GM12878 (cell line): ENCODE data around the gene SOX18. TPM values are rescaled to one million over a fixed set of nuclear protein-coding genes. Genes with fewer than 3 reads are reported as not detected.

Experiments
- ATAC-seq: fragments of 200-7000 bp; cut with Tn5 transposase; 3 replicates; pipeline ENCODE4 v1.9.1; 2020; ENCODE audit warnings: mild to moderate bottlenecking, moderate library complexity
- BruUV-seq: library from RNA; stranded (reverse); fragments of 400-500 nt; replicated peaks from 2 replicates; lab custom pipeline; 2021; lab: Mats Ljungman, UMichigan
- CTCF ChIA-PET: fragments of 300-600 bp; sonication (Branson Sonifier 250); formaldehyde crosslinking; extraction: SDS; loops from one replicate; lab custom pipeline; 2021; ENCODE audit warnings: inconsistent platforms; lab: Yijun Ruan, JAX
- POLR2A ChIA-PET: fragments of 350-600 bp; formaldehyde crosslinking; extraction: SDS; loops from one replicate; lab custom pipeline; 2021; ENCODE audit warnings: inconsistent platforms; lab: Charles Lee
- RAD21 ChIA-PET: fragments of 300-600 bp; sonication (Branson Sonifier 250); formaldehyde crosslinking; loops from one replicate; lab custom pipeline; 2023; ENCODE audit warnings: antibody characterized with exemption; ENCODE audit not compliant: unreplicated experiment; lab: Charles Lee
- SMC1A ChIA-PET: fragments of 300-600 bp; sonication (Branson Sonifier 250); formaldehyde crosslinking; loops from one replicate; lab custom pipeline; 2023; ENCODE audit not compliant: unreplicated experiment, uncharacterized antibody; lab: Charles Lee
- DNase-seq: peaks from one replicate; pipeline ENCODE4 v3.0.0-alpha.2; 2011; ENCODE audit warnings: low read depth, low spot score
- FAIRE-seq: peaks from 3 replicates; lab custom pipeline; 2011; peaks lifted over from hg19 to GRCh38; lab: Jason Lieb, UNC
- H2AFZ ChIP-seq: 2 replicates; pipeline ENCODE4 v1.6.0; 2011; ENCODE audit warnings: low read depth, low read length, control low read depth; ENCODE audit not compliant: control insufficient read depth
- H3K27ac ChIP-seq: 2 replicates; pipeline ENCODE4 v1.5.1; 2011; ENCODE audit warnings: control low read depth; ENCODE audit not compliant: control insufficient read depth, insufficient read depth
- H3K27me3 ChIP-seq, 2 experiments: replicated peaks in 1 of 2; 2 replicates each; pipeline versions ENCODE4 v1.6.0 to v1.6.1; 2011; ENCODE audit warnings: low read length in 1 of 2; ENCODE audit not compliant: control insufficient read depth in 2 of 2, insufficient read depth in 2 of 2
- H3K36me3 ChIP-seq, 2 experiments: 2 replicates each; pipeline ENCODE4 v1.5.1; 2011; ENCODE audit warnings: low read length in 1 of 2; ENCODE audit not compliant: control insufficient read depth in 2 of 2, insufficient read depth in 2 of 2
- H3K4me1 ChIP-seq: 2 replicates; pipeline ENCODE4 v1.6.1; 2011; ENCODE audit warnings: mild to moderate bottlenecking, low read length, moderate library complexity, mixed read lengths; ENCODE audit not compliant: control insufficient read depth, insufficient read depth
- H3K4me2 ChIP-seq: 2 replicates; pipeline ENCODE4 v1.6.0; 2011; ENCODE audit warnings: control low read depth; ENCODE audit not compliant: control insufficient read depth, insufficient read depth
- H3K4me3 ChIP-seq: fragments of 200-600 bp; sonication (generic); 2 replicates; pipeline ENCODE4 v1.5.1; 2016
- H3K79me2 ChIP-seq: 2 replicates; pipeline ENCODE4 v1.6.0; 2011; ENCODE audit warnings: low read length; ENCODE audit not compliant: control insufficient read depth, insufficient read depth
- H3K9ac ChIP-seq: 2 replicates; pipeline ENCODE4 v1.8.0; 2011; ENCODE audit warnings: low read length, control low read depth, mixed read lengths; ENCODE audit not compliant: control insufficient read depth, insufficient read depth
- H3K9me3 ChIP-seq: replicated peaks from 3 replicates; pipeline ENCODE4 v1.5.1; 2011; ENCODE audit warnings: mild to moderate bottlenecking, low read length; ENCODE audit not compliant: control insufficient read depth, insufficient read depth
- H4K20me1 ChIP-seq: 2 replicates; pipeline ENCODE4 v1.6.0; 2011; ENCODE audit not compliant: control insufficient read depth, insufficient read depth
- HDAC6 ChIP-seq: fragments of 200-600 bp; sonication (generic); IDR thresholded peaks from one replicate; pipeline ENCODE4 v1.8.0; 2017; ENCODE audit warnings: antibody characterized with exemption; ENCODE audit not compliant: unreplicated experiment
- POLR2A ChIP-seq: IDR thresholded peaks from 2 replicates; pipeline ENCODE4 v1.6.1; 2011; ENCODE audit warnings: low read depth, mild to moderate bottlenecking, low read length
- POLR2AphosphoS2 ChIP-seq: IDR thresholded peaks from 2 replicates; pipeline ENCODE4 v1.6.1; 2011; ENCODE audit warnings: low read depth, mild to moderate bottlenecking, low read length, improper control_type of control experiment, moderate library complexity
- SP1 ChIP-seq: IDR thresholded peaks from one replicate; pipeline ENCODE4 v1.6.1; 2011; ENCODE audit warnings: low read depth, low read length
- TCF7 ChIP-seq: IDR thresholded peaks from 2 replicates; pipeline ENCODE4 v1.6.1; 2014; ENCODE audit warnings: antibody characterized with exemption, borderline replicate concordance
- WGBS: methylation state at CpG from one replicate; pipeline ENCODE4 v1.1.6; 2016; ENCODE audit warnings: low lambda C conversion rate; ENCODE audit not compliant: insufficient replicate concordance, insufficient coverage; ENCODE audit errors: missing lambda C conversion rate; 5-methylcytosine and 5-hydroxymethylcytosine counted together
- in situ Hi-C: fragments of 300-500 bp; cut with MboI; formaldehyde crosslinking; loops from 9 replicates; pipeline ENCODE4 v1.14.3; 2018; ENCODE audit warnings: mixed read lengths
- intact Hi-C: fragments of 100-400 bp; cut with micrococcal nuclease; formaldehyde crosslinking; loops from one replicate; pipeline ENCODE4 v1.14.2; 2022; ENCODE audit not compliant: unreplicated experiment
- polyA plus RNA-seq, 11 experiments: library from polyadenylated mRNA; depleted of rRNA in 4 of 11; unstranded in 6 of 11; stranded (reverse) in 5 of 11; fragments of >200 nt; fragmentation: Nextera tagmentation in 4 of 11; fragmentation: Illumina TruSeq in 1 of 11; extraction: Ambion mirVana in 4 of 11; extraction: Trizol in 1 of 11; gene quantifications; 1 replicate in 1 of 11; 2 replicates in 10 of 11; pipeline versions ENCODE4 v1.2.1 to v1.2.3, GENCODE V29; 2011 to 2016; ENCODE audit warnings: inconsistent platforms in 2 of 11, missing spikeins in 2 of 11, low read depth in 1 of 11
- total RNA-seq, 4 experiments: library from RNA; depleted of rRNA in 3 of 4; stranded (reverse); fragments of >200 nt in 3 of 4; fragmentation: Illumina TruSeq in 1 of 4; extraction: Trizol in 1 of 4; gene quantifications; 2 replicates each; pipeline versions ENCODE4 v1.2.1 to v1.2.3, GENCODE V29; 2013 to 2021

SOX18 gene
- total and polyA plus RNA-seq, 10 of the 15 experiments (the other 5 are each of a cell fraction or from before 2014, with no cell fraction given): 0.05 to 5.6 (median 0.28) TPM; not detected in 3

- FAIRE-seq (no peak), ATAC-seq (no peak), DNase-seq (no peak)
- peaks cover 20 to 30% of the 10 kb centered on the region in 2 experiments; a peak in 3 of 4 replicates for H3K36me3 ChIP-seq
- ChIA-PET RAD21 (no interaction called here), CTCF (no interaction called here), SMC1A (no interaction called here), POLR2A (interaction anchor here (1.6 kb wide), 1 partner anchor 53 kb away, joined by 8 read pairs; the partner anchor contains the start of genes PRPF6 and SAMD10)
- H3K4me3 ChIP-seq: no peak overlapping the region
- TF ChIP-seq POLR2AphosphoS2 (peak; percentile 23; the same call in 1 of the 2 replicates), POLR2A (0 out of 2 replicates have a peak, but pooled peaks have one; percentile 20), HDAC6 (no peak)
- H3K9me3 ChIP-seq: no peaks in the 10 kb centered on the region
- H3K9ac ChIP-seq: no peak overlapping the region
- BruUV-seq: no TSS peak
- in situ Hi-C loops: no loop called here
- H3K79me2 ChIP-seq: no peaks in the 10 kb centered on the region; the same call in none of the 2 replicates
- no peaks in the 10 kb centered on the region for H3K27me3 ChIP-seq
- H2AFZ ChIP-seq: no peak overlapping the region
- peaks cover 37% of the 10 kb centered on the region for H3K4me1 ChIP-seq
- intact Hi-C loops: no loop called here
- WGBS: 97% methylated on average over 30 of the region's 31 CpGs
- H3K27ac ChIP-seq: no peak overlapping the region
- no peaks in the 10 kb centered on the region for H4K20me1 ChIP-seq
- no peak overlapping the region for H3K4me2 ChIP-seq
Measured at GRCh38 chr20:64032706-64033624, 16.5 kb downstream of the SOX18 start.

GRCh38 chr20:64031822-64032314 lies 17.6 kb downstream of the SOX18 start:
- Histone ChIP-seq H3K79me2 (no peaks in the 10 kb centered on the region; the same call in 1 of the 2 replicates), H4K20me1 (no peaks in the 10 kb centered on the region), H3K4me1 (peaks cover 31% of the 10 kb centered on the region), H3K27ac (no peak overlapping the region), H2AFZ (no peak overlapping the region), H3K27me3 (no peaks in the 10 kb centered on the region), H3K9me3 (no peaks in the 10 kb centered on the region), H3K4me3 (no peak overlapping the region), H3K9ac (no peak overlapping the region), H3K4me2 (no peak overlapping the region), H3K36me3 (peaks cover 30 to 40% of the 10 kb centered on the region in 2 experiments)
- no peak for ATAC-seq
- TF ChIP-seq SP1 (no peak), POLR2A (peak; percentile 11; the same call in 1 of the 2 replicates), TCF7 (no peak)
- ChIA-PET CTCF (interaction anchor here (0.7 kb wide), 1 partner anchor 37 kb away, joined by 3 read pairs; no protein-coding TSS in a partner anchor), SMC1A (no interaction called here), POLR2A (interaction anchor here (0.6 to 0.7 kb wide), 2 partner anchors 11 to 397 kb away, joined by 4 to 5 read pairs; no protein-coding TSS in a partner anchor), RAD21 (no interaction called here)
- DNase-seq: no peak
- 93% methylated on average over 19 of the region's 19 CpGs for WGBS
- BruUV-seq: no TSS peak
- in situ Hi-C loops (no loop called here), intact Hi-C loops (no loop called here)
- FAIRE-seq: no peak
